HepG2 (cell line): ENCODE measurements around the gene EFCAB8. TPM values are rescaled to one million over a fixed set of nuclear protein-coding genes. Genes with fewer than 3 reads are reported as not detected.

ENCODE experiments used
- ATAC-seq: fragments of 200-7000 bp; cut with Tn5 transposase; 3 replicates; pipeline ENCODE4 v1.9.1; 2020; ENCODE audit warnings: mild to moderate bottlenecking, moderate library complexity
- BruUV-seq: library from RNA; stranded (reverse); fragments of 400-500 nt; replicated peaks from 2 replicates; lab custom pipeline; 2021; lab: Mats Ljungman, UMichigan
- CTCF ChIA-PET: fragments of 300-600 bp; formaldehyde crosslinking; extraction: SDS; loops from one replicate; lab custom pipeline; 2021; ENCODE audit warnings: low total read pairs, inconsistent platforms, low intra/inter-chr PET ratio; lab: Yijun Ruan, JAX
- POLR2A ChIA-PET: fragments of 350-600 bp; sonication (Branson Sonifier 250); formaldehyde crosslinking; loops from one replicate; lab custom pipeline; 2020; ENCODE audit warnings: antibody characterized with exemption, inconsistent platforms; lab: Yijun Ruan, JAX
- DNase-seq: peaks from one replicate; pipeline ENCODE4 v3.0.0-alpha.2; 2015; ENCODE audit warnings: low spot score
- FAIRE-seq: peaks from 3 replicates; lab custom pipeline; 2011; peaks lifted over from hg19 to GRCh38; lab: Jason Lieb, UNC
- H2AFZ ChIP-seq: one replicate; pipeline ENCODE4 v1.6.1; 2011; ENCODE audit warnings: low read length, inconsistent platforms
- H3K27ac ChIP-seq: fragments of 300-600 bp; 3 replicates; pipeline ENCODE4 v1.8.0; 2011; ENCODE audit warnings: mixed run types, mild to moderate bottlenecking, mixed read lengths, low read length, inconsistent platforms; ENCODE audit not compliant: insufficient read depth; ENCODE audit errors: extremely low read length
- H3K27me3 ChIP-seq, 2 experiments: fragments of 200-600 bp in 1 of 2; 2 replicates in 1 of 2; 3 replicates in 1 of 2; pipeline versions ENCODE4 v1.6.0 to v1.8.0; 2011; ENCODE audit warnings: low read length in 2 of 2, mild to moderate bottlenecking in 2 of 2, moderate library complexity in 2 of 2, inconsistent platforms in 1 of 2; ENCODE audit not compliant: insufficient read depth in 2 of 2, control insufficient read depth in 1 of 2
- H3K36me3 ChIP-seq, 2 experiments: fragments of 200-600 bp in 1 of 2; replicated peaks in 1 of 2; 2 replicates in 1 of 2; 3 replicates in 1 of 2; pipeline versions ENCODE4 v1.5.1 to v1.8.0; 2011; ENCODE audit warnings: low read length in 2 of 2, inconsistent platforms in 1 of 2; ENCODE audit not compliant: insufficient read depth in 2 of 2, control insufficient read depth in 1 of 2
- H3K4me1 ChIP-seq: 2 replicates; pipeline ENCODE4 v1.5.1; 2012; ENCODE audit warnings: low read length, inconsistent platforms; ENCODE audit not compliant: insufficient read depth
- H3K4me2 ChIP-seq: 2 replicates; pipeline ENCODE4 v1.6.0; 2011; ENCODE audit warnings: low read depth, low read length, inconsistent platforms
- H3K4me3 ChIP-seq, 3 experiments: fragments of 200-600 bp in 1 of 3; sonication (generic), shearing (Covaris generic) in 1 of 3; replicated peaks in 1 of 3; 2 replicates each; pipeline ENCODE4 v1.5.1; 2011 to 2016; ENCODE audit warnings: low read length in 3 of 3, inconsistent platforms in 2 of 3, low read depth in 2 of 3, mild to moderate bottlenecking in 2 of 3, control low read depth in 1 of 3, mixed read lengths in 1 of 3; ENCODE audit not compliant: insufficient read depth in 1 of 3
- H3K79me2 ChIP-seq: one replicate; pipeline ENCODE4 v1.6.1; 2011; ENCODE audit warnings: low read length, inconsistent platforms; ENCODE audit not compliant: insufficient read depth
- H3K9ac ChIP-seq: 2 replicates; pipeline ENCODE4 v1.6.0; 2011; ENCODE audit warnings: mild to moderate bottlenecking, low read depth, low read length, inconsistent platforms; ENCODE audit not compliant: insufficient read depth
- H3K9me3 ChIP-seq: 2 replicates; pipeline ENCODE4 v1.5.1; 2012; ENCODE audit warnings: mild to moderate bottlenecking, low read length
- H4K20me1 ChIP-seq: 2 replicates; pipeline ENCODE4 v1.6.0; 2011; ENCODE audit warnings: inconsistent platforms, mild to moderate bottlenecking, low read length, moderate library complexity; ENCODE audit not compliant: insufficient read depth
- ZNF709 ChIP-seq: sonication (generic); formaldehyde crosslinking; IDR thresholded peaks from 2 replicates; pipeline ENCODE4 v1.5.0; 2020; ENCODE audit warnings: mild to moderate bottlenecking, missing genetic modification reagents
- WGBS: methylation state at CpG from one replicate; pipeline ENCODE4 v1.1.6; 2017; ENCODE audit warnings: low lambda C conversion rate; 5-methylcytosine and 5-hydroxymethylcytosine counted together
- in situ Hi-C: cut with HindIII; loops from 2 replicates; pipeline ENCODE4 v1.10.0; 2017; ENCODE audit warnings: low pct_unique_long_range_greater_than_20kb; ENCODE audit not compliant: extremely low pct_ligation_motif_present
- intact Hi-C: fragments of 100-400 bp; cut with micrococcal nuclease; formaldehyde crosslinking; loops from one replicate; pipeline ENCODE4 v1.10.0; 2022; ENCODE audit not compliant: unreplicated experiment
- polyA plus RNA-seq, 8 experiments: library from polyadenylated mRNA; depleted of rRNA in 3 of 8; stranded (reverse) in 7 of 8; unstranded in 1 of 8; fragments of >200 nt; fragmentation: Illumina TruSeq in 4 of 8; extraction: Trizol in 4 of 8; gene quantifications; 2 replicates each; pipeline versions ENCODE4 v1.2.1 to v1.2.3, GENCODE V29; 2011 to 2016; ENCODE audit warnings: low read depth in 4 of 8, missing spikeins in 1 of 8, mixed read lengths in 1 of 8; ENCODE audit not compliant: insufficient read depth in 1 of 8
- total RNA-seq, 5 experiments: library from RNA; depleted of rRNA; stranded (reverse); fragments of >200 nt; fragmentation: Illumina TruSeq; extraction: Trizol; gene quantifications; 2 replicates each; pipeline ENCODE4 v1.2.3, GENCODE V29; 2016; ENCODE audit warnings: low read depth in 1 of 5
- TF ChIP-seq, protein P1 (sequence below): sonication (generic); formaldehyde crosslinking; IDR thresholded peaks from 2 replicates; pipeline ENCODE4 v1.4.0; 2020; ENCODE audit warnings: mild to moderate bottlenecking, missing genetic modification reagents
- TF ChIP-seq, protein P2 (sequence below): sonication (generic); formaldehyde crosslinking; IDR thresholded peaks from 2 replicates; pipeline ENCODE4 v1.8.0; 2022; ENCODE audit warnings: mild to moderate bottlenecking, missing genetic modification reagents; ENCODE audit not compliant: insufficient replicate concordance
- TF ChIP-seq, protein P3 (sequence below): sonication (generic); formaldehyde crosslinking; IDR thresholded peaks from 2 replicates; pipeline ENCODE4 v1.5.1; 2020; ENCODE audit warnings: missing genetic modification reagents, mild to moderate bottlenecking, borderline replicate concordance
- TF ChIP-seq, protein P4 (sequence below): sonication (generic); formaldehyde crosslinking; IDR thresholded peaks from 2 replicates; pipeline ENCODE4 v1.4.0; 2020; ENCODE audit warnings: mild to moderate bottlenecking, low read depth, missing genetic modification reagents
- TF ChIP-seq, protein P5 (sequence below), 2 experiments: fragments of 450-650 bp in 1 of 2; sonication (generic) in 1 of 2; formaldehyde crosslinking; IDR thresholded peaks; 2 replicates each; pipeline versions ENCODE4 v1.5.0 to v1.8.0; 2020 to 2022; ENCODE audit warnings: mild to moderate bottlenecking in 1 of 2, missing genetic modification reagents in 1 of 2

EFCAB8 gene
- total and polyA plus RNA-seq, 2 of the 13 experiments (the other 11 are each of a cell fraction or from before 2014, with no cell fraction given), result 0.15 to 0.22 TPM

DNA sequence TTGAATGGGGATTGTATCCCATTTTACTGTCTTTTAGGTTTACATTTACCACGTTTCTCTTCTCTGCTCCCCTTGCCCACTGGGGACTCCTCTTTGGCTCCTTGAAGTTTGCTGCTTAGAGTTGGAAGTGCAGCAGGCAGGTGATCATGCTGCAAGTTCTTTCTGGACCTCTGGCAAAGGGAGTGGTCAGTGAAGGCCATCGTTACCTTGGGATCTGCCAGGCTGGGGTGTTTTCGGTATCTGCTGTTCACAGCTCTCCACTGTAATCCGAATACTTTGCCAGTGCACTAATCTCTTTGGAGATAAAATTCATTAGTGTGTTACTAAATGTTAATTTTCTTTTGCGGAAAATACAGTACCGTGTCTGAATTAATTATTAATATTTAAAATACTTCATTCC is 9.1 kb upstream of the EFCAB8 start:
- ChIA-PET CTCF (no interaction called here), POLR2A (no interaction called here)
- Histone ChIP-seq H3K9ac (no peak overlapping the region), H3K4me3 (no peak overlapping the region), H3K4me2 (no peak overlapping the region), H3K27me3 (no peaks in the 10 kb centered on the region), H3K27ac (no peak overlapping the region), H3K79me2 (peaks cover 3% of the 10 kb centered on the region), H2AFZ (no peak overlapping the region), H3K36me3 (peaks cover 36 to 66% of the 10 kb centered on the region in 2 experiments), H3K9me3 (no peaks in the 10 kb centered on the region), H4K20me1 (peaks cover 5% of the 10 kb centered on the region; the same call in 1 of the 2 replicates), H3K4me1 (no peaks in the 10 kb centered on the region)
- TF ChIP-seq, protein P1, sequence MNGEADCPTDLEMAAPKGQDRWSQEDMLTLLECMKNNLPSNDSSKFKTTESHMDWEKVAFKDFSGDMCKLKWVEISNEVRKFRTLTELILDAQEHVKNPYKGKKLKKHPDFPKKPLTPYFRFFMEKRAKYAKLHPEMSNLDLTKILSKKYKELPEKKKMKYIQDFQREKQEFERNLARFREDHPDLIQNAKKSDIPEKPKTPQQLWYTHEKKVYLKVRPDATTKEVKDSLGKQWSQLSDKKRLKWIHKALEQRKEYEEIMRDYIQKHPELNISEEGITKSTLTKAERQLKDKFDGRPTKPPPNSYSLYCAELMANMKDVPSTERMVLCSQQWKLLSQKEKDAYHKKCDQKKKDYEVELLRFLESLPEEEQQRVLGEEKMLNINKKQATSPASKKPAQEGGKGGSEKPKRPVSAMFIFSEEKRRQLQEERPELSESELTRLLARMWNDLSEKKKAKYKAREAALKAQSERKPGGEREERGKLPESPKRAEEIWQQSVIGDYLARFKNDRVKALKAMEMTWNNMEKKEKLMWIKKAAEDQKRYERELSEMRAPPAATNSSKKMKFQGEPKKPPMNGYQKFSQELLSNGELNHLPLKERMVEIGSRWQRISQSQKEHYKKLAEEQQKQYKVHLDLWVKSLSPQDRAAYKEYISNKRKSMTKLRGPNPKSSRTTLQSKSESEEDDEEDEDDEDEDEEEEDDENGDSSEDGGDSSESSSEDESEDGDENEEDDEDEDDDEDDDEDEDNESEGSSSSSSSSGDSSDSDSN (CRISPR knock-in tag), result no peak
- TF ChIP-seq, protein P2, sequence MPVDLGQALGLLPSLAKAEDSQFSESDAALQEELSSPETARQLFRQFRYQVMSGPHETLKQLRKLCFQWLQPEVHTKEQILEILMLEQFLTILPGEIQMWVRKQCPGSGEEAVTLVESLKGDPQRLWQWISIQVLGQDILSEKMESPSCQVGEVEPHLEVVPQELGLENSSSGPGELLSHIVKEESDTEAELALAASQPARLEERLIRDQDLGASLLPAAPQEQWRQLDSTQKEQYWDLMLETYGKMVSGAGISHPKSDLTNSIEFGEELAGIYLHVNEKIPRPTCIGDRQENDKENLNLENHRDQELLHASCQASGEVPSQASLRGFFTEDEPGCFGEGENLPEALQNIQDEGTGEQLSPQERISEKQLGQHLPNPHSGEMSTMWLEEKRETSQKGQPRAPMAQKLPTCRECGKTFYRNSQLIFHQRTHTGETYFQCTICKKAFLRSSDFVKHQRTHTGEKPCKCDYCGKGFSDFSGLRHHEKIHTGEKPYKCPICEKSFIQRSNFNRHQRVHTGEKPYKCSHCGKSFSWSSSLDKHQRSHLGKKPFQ (CRISPR knock-in tag), result no peak
- TF ChIP-seq, protein P3, sequence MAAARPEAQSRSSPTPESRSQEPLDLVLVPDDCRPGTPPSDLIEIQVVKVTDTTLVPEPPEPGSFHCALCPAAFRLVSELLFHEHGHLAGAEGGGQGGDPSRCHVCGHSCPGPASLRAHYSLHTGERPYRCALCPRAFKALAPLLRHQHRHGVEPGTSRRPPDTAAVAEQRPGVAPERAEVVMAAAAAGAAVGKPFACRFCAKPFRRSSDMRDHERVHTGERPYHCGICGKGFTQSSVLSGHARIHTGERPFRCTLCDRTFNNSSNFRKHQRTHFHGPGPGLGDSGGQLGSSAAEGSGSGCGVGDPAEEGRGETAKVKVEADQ (CRISPR knock-in tag), result no peak
- TF ChIP-seq, protein P4, sequence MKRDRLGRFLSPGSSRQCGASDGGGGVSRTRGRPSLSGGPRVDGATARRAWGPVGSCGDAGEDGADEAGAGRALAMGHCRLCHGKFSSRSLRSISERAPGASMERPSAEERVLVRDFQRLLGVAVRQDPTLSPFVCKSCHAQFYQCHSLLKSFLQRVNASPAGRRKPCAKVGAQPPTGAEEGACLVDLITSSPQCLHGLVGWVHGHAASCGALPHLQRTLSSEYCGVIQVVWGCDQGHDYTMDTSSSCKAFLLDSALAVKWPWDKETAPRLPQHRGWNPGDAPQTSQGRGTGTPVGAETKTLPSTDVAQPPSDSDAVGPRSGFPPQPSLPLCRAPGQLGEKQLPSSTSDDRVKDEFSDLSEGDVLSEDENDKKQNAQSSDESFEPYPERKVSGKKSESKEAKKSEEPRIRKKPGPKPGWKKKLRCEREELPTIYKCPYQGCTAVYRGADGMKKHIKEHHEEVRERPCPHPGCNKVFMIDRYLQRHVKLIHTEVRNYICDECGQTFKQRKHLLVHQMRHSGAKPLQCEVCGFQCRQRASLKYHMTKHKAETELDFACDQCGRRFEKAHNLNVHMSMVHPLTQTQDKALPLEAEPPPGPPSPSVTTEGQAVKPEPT, result no peak
- no peak for TF ChIP-seq ZNF709 (CRISPR knock-in tag)
- TF ChIP-seq, protein P5, sequence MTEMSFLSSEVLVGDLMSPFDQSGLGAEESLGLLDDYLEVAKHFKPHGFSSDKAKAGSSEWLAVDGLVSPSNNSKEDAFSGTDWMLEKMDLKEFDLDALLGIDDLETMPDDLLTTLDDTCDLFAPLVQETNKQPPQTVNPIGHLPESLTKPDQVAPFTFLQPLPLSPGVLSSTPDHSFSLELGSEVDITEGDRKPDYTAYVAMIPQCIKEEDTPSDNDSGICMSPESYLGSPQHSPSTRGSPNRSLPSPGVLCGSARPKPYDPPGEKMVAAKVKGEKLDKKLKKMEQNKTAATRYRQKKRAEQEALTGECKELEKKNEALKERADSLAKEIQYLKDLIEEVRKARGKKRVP (CRISPR knock-in tag; IDR thresholded peaks at IDR 0.05), result no peak
- DNase-seq (no peak), FAIRE-seq (no peak), ATAC-seq (no peak)
- in situ Hi-C loops, result no loop called here
- WGBS, result 97% methylated on average over 6 of the region's 6 CpGs
- BruUV-seq, result no TSS peak
- intact Hi-C loops, result no loop called here
